CD4-positive, alpha-beta T cell treated with Interleukin-17A for 1 hour (primary cell): ENCODE measurements around the gene ASCC3.

Experiments used
- DNase-seq: peaks from one replicate; pipeline ENCODE4 v3.0.0-alpha.2; 2020

ASCC3 gene

GRCh38 chr6:100488244-100488643 is 392.9 kb downstream of the ASCC3 start:
- no peak for DNase-seq

- DNase-seq, result no peak
These were observed 393.5 kb downstream of the ASCC3 start for GRCh38 chr6:100487638-100488037.

GRCh38 chr6:100485268-100485667 is 395.9 kb downstream of the ASCC3 start:
- DNase-seq, result no peak

- DNase-seq, result no peak
These were observed 396.7 kb downstream of the ASCC3 start for GRCh38 chr6:100484474-100484873.

- DNase-seq, result no peak
These were observed 398.4 kb downstream of the ASCC3 start for GRCh38 chr6:100482698-100483097.

- DNase-seq, result peak; percentile 35
These were observed 401.7 kb downstream of the ASCC3 start for GRCh38 chr6:100479179-100480035.

- no peak for DNase-seq
These were observed 405.4 kb downstream of the ASCC3 start for GRCh38 chr6:100475554-100476320.

GRCh38 chr6:100473182-100473581 is 407.9 kb downstream of the ASCC3 start:
- DNase-seq, result no peak

- no peak for DNase-seq
These were observed 408.5 kb downstream of the ASCC3 start for GRCh38 chr6:100472674-100473073.

GRCh38 chr6:100470422-100471120 is 410.6 kb downstream of the ASCC3 start:
- no peak for DNase-seq

- DNase-seq, result no peak
These were observed 411.8 kb downstream of the ASCC3 start for GRCh38 chr6:100469101-100469859.

- DNase-seq, result no peak
These were observed 413.0 kb downstream of the ASCC3 start for GRCh38 chr6:100468016-100468622.

- DNase-seq, result no peak
These were observed 413.8 kb downstream of the ASCC3 start for GRCh38 chr6:100467129-100468015.

- DNase-seq, result no peak
These were observed 414.6 kb downstream of the ASCC3 start for GRCh38 chr6:100466410-100467128.

- DNase-seq, result no peak
These were observed 415.3 kb downstream of the ASCC3 start for GRCh38 chr6:100465701-100466409.

GRCh38 chr6:100464903-100465700 is 416.0 kb downstream of the ASCC3 start, which contains the start of gene SIM1:
Gene SIM1, minus strand, starts transcription at chr6:100464921. Its CDS starts 1,453 bp downstream, at chr6:100463468.
- no peak for DNase-seq

- DNase-seq, result no peak
These were observed 416.8 kb downstream of the ASCC3 start for GRCh38 chr6:100464162-100464851.

- no peak for DNase-seq
These were observed 417.4 kb downstream of the ASCC3 start for GRCh38 chr6:100463630-100464161.
